Tibial nerve (tissue), 3 donors: Measurements from ENCODE around the gene ATAD3B.

ENCODE experiments used
- POLR2A ChIP-seq, 2 donors: fragments of 450-650 bp; IDR thresholded peaks; one replicate each; pipeline ENCODE4 v1.6.1; 2017; ENCODE audit warnings: antibody characterized with exemption in 2 of 2, mild to moderate bottlenecking in 2 of 2, moderate library complexity in 2 of 2
- TF ChIP-seq, protein P1 (sequence below), 5 experiments: fragments of 200-600 bp in 3 of 5; fragments of 450-650 bp in 2 of 5; sonication (generic) in 3 of 5; IDR thresholded peaks; one replicate each; pipeline ENCODE4 v1.5.1; 2016 to 2019; ENCODE audit warnings: antibody characterized with exemption in 5 of 5, mild to moderate bottlenecking in 3 of 5, moderate library complexity in 2 of 5

DNA sequence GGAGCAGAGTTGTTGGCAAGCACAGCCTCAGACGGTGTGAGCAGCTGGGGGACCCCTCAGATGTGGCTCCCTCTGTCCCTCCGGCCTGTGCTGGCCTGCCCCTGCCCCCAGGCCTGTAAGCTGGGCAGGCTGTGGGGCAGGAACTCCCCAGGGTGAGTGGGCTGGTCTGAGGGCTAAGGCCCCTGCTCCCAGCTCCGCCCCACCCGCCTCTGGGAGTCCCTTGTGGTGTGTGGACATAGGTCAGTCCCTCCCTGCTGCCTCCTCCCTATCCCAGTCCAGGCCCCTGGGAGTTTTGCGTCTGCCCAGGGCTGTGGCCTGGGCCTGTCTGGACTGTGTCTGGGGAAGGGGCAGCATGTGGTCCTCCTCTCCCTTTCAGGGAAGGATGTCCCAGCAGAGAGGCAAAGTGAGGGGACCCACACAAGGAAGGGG, 39.7 kb upstream of the ATAD3B start:
- TF ChIP-seq, protein P1, sequence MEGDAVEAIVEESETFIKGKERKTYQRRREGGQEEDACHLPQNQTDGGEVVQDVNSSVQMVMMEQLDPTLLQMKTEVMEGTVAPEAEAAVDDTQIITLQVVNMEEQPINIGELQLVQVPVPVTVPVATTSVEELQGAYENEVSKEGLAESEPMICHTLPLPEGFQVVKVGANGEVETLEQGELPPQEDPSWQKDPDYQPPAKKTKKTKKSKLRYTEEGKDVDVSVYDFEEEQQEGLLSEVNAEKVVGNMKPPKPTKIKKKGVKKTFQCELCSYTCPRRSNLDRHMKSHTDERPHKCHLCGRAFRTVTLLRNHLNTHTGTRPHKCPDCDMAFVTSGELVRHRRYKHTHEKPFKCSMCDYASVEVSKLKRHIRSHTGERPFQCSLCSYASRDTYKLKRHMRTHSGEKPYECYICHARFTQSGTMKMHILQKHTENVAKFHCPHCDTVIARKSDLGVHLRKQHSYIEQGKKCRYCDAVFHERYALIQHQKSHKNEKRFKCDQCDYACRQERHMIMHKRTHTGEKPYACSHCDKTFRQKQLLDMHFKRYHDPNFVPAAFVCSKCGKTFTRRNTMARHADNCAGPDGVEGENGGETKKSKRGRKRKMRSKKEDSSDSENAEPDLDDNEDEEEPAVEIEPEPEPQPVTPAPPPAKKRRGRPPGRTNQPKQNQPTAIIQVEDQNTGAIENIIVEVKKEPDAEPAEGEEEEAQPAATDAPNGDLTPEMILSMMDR (IDR thresholded peaks at IDR 0.05) = no peak
- TF ChIP-seq POLR2A (IDR thresholded peaks at IDR 0.05) = no peak
